GM12878 (cell line): ENCODE data around the gene OR14A2. TPM values are rescaled to one million over a fixed set of nuclear protein-coding genes. Genes with fewer than 3 reads are reported as not detected.

Experiments
- ATAC-seq: fragments of 200-7000 bp; cut with Tn5 transposase; 3 replicates; pipeline ENCODE4 v1.9.1; 2020; ENCODE audit warnings: mild to moderate bottlenecking, moderate library complexity
- Bru-seq: library from RNA; stranded (reverse); fragments of 400-500 nt; gene quantifications from one replicate; lab custom pipeline; 2021; lab: Mats Ljungman, UMichigan
- BruChase-seq, 2 experiments: library from RNA; stranded (reverse); fragments of 400-500 nt; gene quantifications; one replicate each; lab custom pipeline; 2021; lab: Mats Ljungman, UMichigan
- BruUV-seq: library from RNA; stranded (reverse); fragments of 400-500 nt; replicated peaks from 2 replicates; lab custom pipeline; 2021; lab: Mats Ljungman, UMichigan
- CTCF ChIA-PET: fragments of 300-600 bp; sonication (Branson Sonifier 250); formaldehyde crosslinking; extraction: SDS; loops from one replicate; lab custom pipeline; 2021; ENCODE audit warnings: inconsistent platforms; lab: Yijun Ruan, JAX
- POLR2A ChIA-PET: fragments of 350-600 bp; formaldehyde crosslinking; extraction: SDS; loops from one replicate; lab custom pipeline; 2021; ENCODE audit warnings: inconsistent platforms; lab: Charles Lee
- RAD21 ChIA-PET: fragments of 300-600 bp; sonication (Branson Sonifier 250); formaldehyde crosslinking; loops from one replicate; lab custom pipeline; 2023; ENCODE audit warnings: antibody characterized with exemption; ENCODE audit not compliant: unreplicated experiment; lab: Charles Lee
- SMC1A ChIA-PET: fragments of 300-600 bp; sonication (Branson Sonifier 250); formaldehyde crosslinking; loops from one replicate; lab custom pipeline; 2023; ENCODE audit not compliant: unreplicated experiment, uncharacterized antibody; lab: Charles Lee
- DNase-seq: peaks from one replicate; pipeline ENCODE4 v3.0.0-alpha.2; 2011; ENCODE audit warnings: low read depth, low spot score
- FAIRE-seq: peaks from 3 replicates; lab custom pipeline; 2011; peaks lifted over from hg19 to GRCh38; lab: Jason Lieb, UNC
- H2AFZ ChIP-seq: 2 replicates; pipeline ENCODE4 v1.6.0; 2011; ENCODE audit warnings: low read depth, low read length, control low read depth; ENCODE audit not compliant: control insufficient read depth
- H3K27ac ChIP-seq: 2 replicates; pipeline ENCODE4 v1.5.1; 2011; ENCODE audit warnings: control low read depth; ENCODE audit not compliant: control insufficient read depth, insufficient read depth
- H3K27me3 ChIP-seq, 2 experiments: replicated peaks in 1 of 2; 2 replicates each; pipeline versions ENCODE4 v1.6.0 to v1.6.1; 2011; ENCODE audit warnings: low read length in 1 of 2; ENCODE audit not compliant: control insufficient read depth in 2 of 2, insufficient read depth in 2 of 2
- H3K36me3 ChIP-seq, 2 experiments: 2 replicates each; pipeline ENCODE4 v1.5.1; 2011; ENCODE audit warnings: low read length in 1 of 2; ENCODE audit not compliant: control insufficient read depth in 2 of 2, insufficient read depth in 2 of 2
- H3K4me1 ChIP-seq: 2 replicates; pipeline ENCODE4 v1.6.1; 2011; ENCODE audit warnings: mild to moderate bottlenecking, low read length, moderate library complexity, mixed read lengths; ENCODE audit not compliant: control insufficient read depth, insufficient read depth
- H3K4me2 ChIP-seq: 2 replicates; pipeline ENCODE4 v1.6.0; 2011; ENCODE audit warnings: control low read depth; ENCODE audit not compliant: control insufficient read depth, insufficient read depth
- H3K4me3 ChIP-seq: fragments of 200-600 bp; sonication (generic); 2 replicates; pipeline ENCODE4 v1.5.1; 2016
- H3K79me2 ChIP-seq: 2 replicates; pipeline ENCODE4 v1.6.0; 2011; ENCODE audit warnings: low read length; ENCODE audit not compliant: control insufficient read depth, insufficient read depth
- H3K9ac ChIP-seq: 2 replicates; pipeline ENCODE4 v1.8.0; 2011; ENCODE audit warnings: low read length, control low read depth, mixed read lengths; ENCODE audit not compliant: control insufficient read depth, insufficient read depth
- H3K9me3 ChIP-seq: replicated peaks from 3 replicates; pipeline ENCODE4 v1.5.1; 2011; ENCODE audit warnings: mild to moderate bottlenecking, low read length; ENCODE audit not compliant: control insufficient read depth, insufficient read depth
- H4K20me1 ChIP-seq: 2 replicates; pipeline ENCODE4 v1.6.0; 2011; ENCODE audit not compliant: control insufficient read depth, insufficient read depth
- CEBPB ChIP-seq, 2 experiments: fragments of 150-350 bp in 1 of 2; IDR thresholded peaks; 2 replicates each; pipeline ENCODE4 v1.6.1; 2012 to 2014; ENCODE audit warnings: low read depth in 2 of 2, low read length in 2 of 2, borderline replicate concordance in 1 of 2, inconsistent platforms in 1 of 2
- NFXL1 ChIP-seq: fragments of 450-650 bp; IDR thresholded peaks from 2 replicates; pipeline ENCODE4 v1.6.1; 2017; ENCODE audit warnings: antibody characterized with exemption, mild to moderate bottlenecking, borderline replicate concordance
- NFYB ChIP-seq: IDR thresholded peaks from 2 replicates; pipeline ENCODE4 v1.6.1; 2011; ENCODE audit warnings: low read depth, mild to moderate bottlenecking, low read length, improper control_type of control experiment, moderate library complexity; ENCODE audit not compliant: insufficient read depth
- SMARCA5 ChIP-seq: fragments of 450-650 bp; IDR thresholded peaks from 2 replicates; pipeline ENCODE4 v1.6.1; 2017; ENCODE audit warnings: mild to moderate bottlenecking
- YBX1 ChIP-seq: fragments of 450-650 bp; IDR thresholded peaks from 2 replicates; pipeline ENCODE4 v1.6.1; 2016; ENCODE audit warnings: antibody characterized with exemption
- WGBS: methylation state at CpG from one replicate; pipeline ENCODE4 v1.1.6; 2016; ENCODE audit warnings: low lambda C conversion rate; ENCODE audit not compliant: insufficient replicate concordance, insufficient coverage; ENCODE audit errors: missing lambda C conversion rate; 5-methylcytosine and 5-hydroxymethylcytosine counted together
- in situ Hi-C: fragments of 300-500 bp; cut with MboI; formaldehyde crosslinking; loops from 9 replicates; pipeline ENCODE4 v1.14.3; 2018; ENCODE audit warnings: mixed read lengths
- intact Hi-C: fragments of 100-400 bp; cut with micrococcal nuclease; formaldehyde crosslinking; loops from one replicate; pipeline ENCODE4 v1.14.2; 2022; ENCODE audit not compliant: unreplicated experiment
- long read RNA-seq, 2 experiments: library from polyadenylated mRNA; unstranded; transcript quantifications; one replicate each; pipeline ENCODE4 v2.0.0, GENCODE V29; 2019 to 2020
- polyA minus RNA-seq, 3 experiments: library from RNA; depleted of rRNA, polyadenylated mRNA; stranded (reverse); fragments of >200 nt; gene quantifications; 2 replicates each; pipeline ENCODE4 v1.2.3, GENCODE V29; 2011
- polyA plus RNA-seq, 11 experiments: library from polyadenylated mRNA; depleted of rRNA in 4 of 11; unstranded in 6 of 11; stranded (reverse) in 5 of 11; fragments of >200 nt; fragmentation: Nextera tagmentation in 4 of 11; fragmentation: Illumina TruSeq in 1 of 11; extraction: Ambion mirVana in 4 of 11; extraction: Trizol in 1 of 11; gene quantifications; 1 replicate in 1 of 11; 2 replicates in 10 of 11; pipeline versions ENCODE4 v1.2.1 to v1.2.3, GENCODE V29; 2011 to 2016; ENCODE audit warnings: inconsistent platforms in 2 of 11, missing spikeins in 2 of 11, low read depth in 1 of 11
- total RNA-seq, 4 experiments: library from RNA; depleted of rRNA in 3 of 4; stranded (reverse); fragments of >200 nt in 3 of 4; fragmentation: Illumina TruSeq in 1 of 4; extraction: Trizol in 1 of 4; gene quantifications; 2 replicates each; pipeline versions ENCODE4 v1.2.1 to v1.2.3, GENCODE V29; 2013 to 2021

The OR14A2 gene
- not detected in 2 replicates for total RNA-seq (2013; cell fraction: nucleolus; rRNA removed)
- total RNA-seq (2014; rRNA removed) (not detected in 2 replicates), total RNA-seq (2014; rRNA removed; fragmentation: Illumina TruSeq; extraction: Trizol) (not detected in 2 replicates), total RNA-seq (2021) (not detected in 2 replicates), polyA plus RNA-seq (2011; rRNA removed) (not detected in 2 replicates), polyA plus RNA-seq (2014; fragmentation: Illumina TruSeq; extraction: Trizol) (not detected in 2 replicates), polyA plus RNA-seq (2014; fragmentation: Nextera tagmentation; extraction: Ambion mirVana) (not detected), polyA plus RNA-seq (2014; rRNA removed) (not detected in 2 replicates), polyA plus RNA-seq (2016; fragmentation: Nextera tagmentation; extraction: Ambion mirVana) (not detected), polyA minus RNA-seq (2011; rRNA and poly(A)+ RNA removed) (0.31 TPM in 1 of 2 replicates, not detected in the other), Bru-seq, nascent RNA (not detected), BruChase-seq, experiment 1, labeled RNA remaining after a 6-hour chase (not detected), BruChase-seq, experiment 2, labeled RNA remaining after a 2-hour chase (not detected)
- polyA plus RNA-seq (2011; ENCODE audit: low read depth), result not detected
- not detected in 2 replicates for polyA plus RNA-seq (2011; cell fraction: cytosol; rRNA removed)
- polyA plus RNA-seq (2011; cell fraction: nucleus; rRNA removed), result not detected in 2 replicates
- not detected in 2 replicates for polyA plus RNA-seq (2012)
- polyA minus RNA-seq (2011; cell fraction: cytosol; rRNA and poly(A)+ RNA removed), result not detected in 2 replicates
- polyA minus RNA-seq (2011; cell fraction: nucleus; rRNA and poly(A)+ RNA removed), result not detected in 2 replicates
- long read RNA-seq, experiment 1, result 0 reads
- long read RNA-seq, experiment 2, result 0 reads

DNA sequence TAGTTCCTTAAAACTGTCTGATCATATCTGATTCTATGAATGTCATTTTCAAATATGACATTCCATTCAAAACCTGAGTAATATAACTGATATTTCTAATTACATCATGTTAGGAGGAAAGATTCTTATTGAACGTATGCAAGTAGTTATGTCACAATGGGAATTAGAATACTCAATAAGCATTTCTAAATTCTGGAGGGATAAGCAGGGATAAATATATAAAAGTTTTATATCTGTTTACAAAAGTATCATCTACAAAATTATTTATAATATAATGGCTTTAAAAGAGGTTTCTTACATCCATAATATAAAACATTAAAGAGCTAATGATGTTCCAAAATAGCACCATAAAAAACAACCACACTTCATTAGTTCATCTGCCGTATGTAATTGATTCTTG is at the start of gene OR14A2:
OR14A2 (minus strand) TSS at position 101 of the 400 bp plus-strand sequence.
- BruUV-seq, result no TSS peak
- H3K79me2 ChIP-seq, result no peaks in the 10 kb centered on the region
- H3K4me2 ChIP-seq, result no peak within 1 kb of the TSS
- SMC1A ChIA-PET, result no interaction called here
- no peaks in the 10 kb centered on the region; the same call in 2 of the 3 replicates for H3K9me3 ChIP-seq
- no peak within 1 kb of the TSS for H3K4me3 ChIP-seq
- in situ Hi-C loops (no loop called here), intact Hi-C loops (no loop called here)
- no peaks in the 10 kb centered on the region for H3K4me1 ChIP-seq
- FAIRE-seq (no peak), ATAC-seq (no peak), DNase-seq (no peak)
- H3K27ac ChIP-seq, result no peak within 1 kb of the TSS
- POLR2A ChIA-PET, result no interaction called here
- H3K27me3 ChIP-seq, result no peaks in the 10 kb centered on the region
- RAD21 ChIA-PET, result no interaction called here
- 66% methylated on average over 2 of the region's 2 CpGs for WGBS
- no peaks in the 10 kb centered on the region for H3K36me3 ChIP-seq
- no peak within 1 kb of the TSS for H2AFZ ChIP-seq
- TF ChIP-seq NFXL1 (no peak), CEBPB (IDR thresholded peaks at IDR 0.05; ENCODE audit: borderline replicate concordance in 1 of 2, low read depth in 2 of 2, low read length in 2 of 2) (no peak), NFYB (no peak), SMARCA5 (no peak)
- no peak within 1 kb of the TSS for H3K9ac ChIP-seq
- CTCF ChIA-PET, result no interaction called here
- H4K20me1 ChIP-seq, result no peaks in the 10 kb centered on the region

GRCh38 chr1:247797518-247797917 is 49.6 kb upstream of the OR14A2 start:
- H3K4me1 ChIP-seq, result no peaks in the 10 kb centered on the region
- no peak overlapping the region for H3K4me2 ChIP-seq
- H2AFZ ChIP-seq, result no peak overlapping the region
- H3K4me3 ChIP-seq, result no peak overlapping the region
- WGBS, result 0% methylated on average over 2 of the region's 2 CpGs
- H3K27me3 ChIP-seq, result no peaks in the 10 kb centered on the region
- H4K20me1 ChIP-seq, result no peaks in the 10 kb centered on the region
- no peaks in the 10 kb centered on the region for H3K79me2 ChIP-seq
- in situ Hi-C loops (no loop called here), intact Hi-C loops (no loop called here)
- no peaks in the 10 kb centered on the region for H3K9me3 ChIP-seq
- DNase-seq (no peak), ATAC-seq (no peak), FAIRE-seq (no peak)
- H3K27ac ChIP-seq, result no peak overlapping the region
- ChIA-PET RAD21 (no interaction called here), CTCF (no interaction called here), POLR2A (no interaction called here), SMC1A (no interaction called here)
- no peak for TF ChIP-seq YBX1
- H3K36me3 ChIP-seq, result no peaks in the 10 kb centered on the region
- BruUV-seq, result no TSS peak
- no peak overlapping the region for H3K9ac ChIP-seq
